HL-60 (cell line): ENCODE data around the gene ZNF316.

ENCODE experiments used
- TF ChIP-seq, protein P1 (sequence below): IDR thresholded peaks from 2 replicates; pipeline ENCODE4 v1.6.1; 2012; ENCODE audit warnings: low read depth; ENCODE audit not compliant: insufficient replicate concordance
- TF ChIP-seq, protein P2 (sequence below): IDR thresholded peaks from one replicate; pipeline ENCODE4 v1.5.1; 2011; ENCODE audit warnings: low read length, control low read depth, inconsistent platforms; ENCODE audit not compliant: insufficient read depth

DNA sequence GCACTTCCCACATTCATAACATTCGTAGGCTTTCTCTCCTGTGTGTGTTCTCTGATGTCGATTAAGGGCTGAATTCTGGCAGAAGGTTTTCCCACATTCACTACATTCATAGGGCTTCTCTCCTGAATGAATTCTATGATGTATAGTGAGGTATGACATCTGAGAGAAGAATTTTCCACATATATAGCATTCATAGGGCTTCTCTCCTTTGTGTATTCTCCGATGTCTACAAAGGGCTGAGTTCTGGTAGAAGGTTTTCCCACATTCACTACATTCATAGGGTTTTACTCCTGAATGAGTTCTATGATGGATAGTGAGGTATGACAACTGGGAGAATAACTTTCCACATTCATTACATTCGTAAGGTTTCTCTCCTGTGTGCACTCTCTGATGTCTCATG is 54.0 kb downstream of the ZNF316 start:
- TF ChIP-seq, protein P1, sequence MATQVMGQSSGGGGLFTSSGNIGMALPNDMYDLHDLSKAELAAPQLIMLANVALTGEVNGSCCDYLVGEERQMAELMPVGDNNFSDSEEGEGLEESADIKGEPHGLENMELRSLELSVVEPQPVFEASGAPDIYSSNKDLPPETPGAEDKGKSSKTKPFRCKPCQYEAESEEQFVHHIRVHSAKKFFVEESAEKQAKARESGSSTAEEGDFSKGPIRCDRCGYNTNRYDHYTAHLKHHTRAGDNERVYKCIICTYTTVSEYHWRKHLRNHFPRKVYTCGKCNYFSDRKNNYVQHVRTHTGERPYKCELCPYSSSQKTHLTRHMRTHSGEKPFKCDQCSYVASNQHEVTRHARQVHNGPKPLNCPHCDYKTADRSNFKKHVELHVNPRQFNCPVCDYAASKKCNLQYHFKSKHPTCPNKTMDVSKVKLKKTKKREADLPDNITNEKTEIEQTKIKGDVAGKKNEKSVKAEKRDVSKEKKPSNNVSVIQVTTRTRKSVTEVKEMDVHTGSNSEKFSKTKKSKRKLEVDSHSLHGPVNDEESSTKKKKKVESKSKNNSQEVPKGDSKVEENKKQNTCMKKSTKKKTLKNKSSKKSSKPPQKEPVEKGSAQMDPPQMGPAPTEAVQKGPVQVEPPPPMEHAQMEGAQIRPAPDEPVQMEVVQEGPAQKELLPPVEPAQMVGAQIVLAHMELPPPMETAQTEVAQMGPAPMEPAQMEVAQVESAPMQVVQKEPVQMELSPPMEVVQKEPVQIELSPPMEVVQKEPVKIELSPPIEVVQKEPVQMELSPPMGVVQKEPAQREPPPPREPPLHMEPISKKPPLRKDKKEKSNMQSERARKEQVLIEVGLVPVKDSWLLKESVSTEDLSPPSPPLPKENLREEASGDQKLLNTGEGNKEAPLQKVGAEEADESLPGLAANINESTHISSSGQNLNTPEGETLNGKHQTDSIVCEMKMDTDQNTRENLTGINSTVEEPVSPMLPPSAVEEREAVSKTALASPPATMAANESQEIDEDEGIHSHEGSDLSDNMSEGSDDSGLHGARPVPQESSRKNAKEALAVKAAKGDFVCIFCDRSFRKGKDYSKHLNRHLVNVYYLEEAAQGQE, result no peak
- TF ChIP-seq, protein P2, sequence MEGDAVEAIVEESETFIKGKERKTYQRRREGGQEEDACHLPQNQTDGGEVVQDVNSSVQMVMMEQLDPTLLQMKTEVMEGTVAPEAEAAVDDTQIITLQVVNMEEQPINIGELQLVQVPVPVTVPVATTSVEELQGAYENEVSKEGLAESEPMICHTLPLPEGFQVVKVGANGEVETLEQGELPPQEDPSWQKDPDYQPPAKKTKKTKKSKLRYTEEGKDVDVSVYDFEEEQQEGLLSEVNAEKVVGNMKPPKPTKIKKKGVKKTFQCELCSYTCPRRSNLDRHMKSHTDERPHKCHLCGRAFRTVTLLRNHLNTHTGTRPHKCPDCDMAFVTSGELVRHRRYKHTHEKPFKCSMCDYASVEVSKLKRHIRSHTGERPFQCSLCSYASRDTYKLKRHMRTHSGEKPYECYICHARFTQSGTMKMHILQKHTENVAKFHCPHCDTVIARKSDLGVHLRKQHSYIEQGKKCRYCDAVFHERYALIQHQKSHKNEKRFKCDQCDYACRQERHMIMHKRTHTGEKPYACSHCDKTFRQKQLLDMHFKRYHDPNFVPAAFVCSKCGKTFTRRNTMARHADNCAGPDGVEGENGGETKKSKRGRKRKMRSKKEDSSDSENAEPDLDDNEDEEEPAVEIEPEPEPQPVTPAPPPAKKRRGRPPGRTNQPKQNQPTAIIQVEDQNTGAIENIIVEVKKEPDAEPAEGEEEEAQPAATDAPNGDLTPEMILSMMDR, result no peak
